HG02678 (cell line): ENCODE measurements around the gene FERMT3.

ENCODE experiments used
- ATAC-seq: cut with Tn5 transposase; IDR thresholded peaks from one replicate; pipeline ENCODE4 v1.9.1; 2021; ENCODE audit warnings: mild to moderate bottlenecking, moderate library complexity; ENCODE audit not compliant: unreplicated experiment

The FERMT3 gene

GRCh38 chr11:64219354-64219684 lies 12.8 kb downstream of the FERMT3 start:
- ATAC-seq: no peak

DNA sequence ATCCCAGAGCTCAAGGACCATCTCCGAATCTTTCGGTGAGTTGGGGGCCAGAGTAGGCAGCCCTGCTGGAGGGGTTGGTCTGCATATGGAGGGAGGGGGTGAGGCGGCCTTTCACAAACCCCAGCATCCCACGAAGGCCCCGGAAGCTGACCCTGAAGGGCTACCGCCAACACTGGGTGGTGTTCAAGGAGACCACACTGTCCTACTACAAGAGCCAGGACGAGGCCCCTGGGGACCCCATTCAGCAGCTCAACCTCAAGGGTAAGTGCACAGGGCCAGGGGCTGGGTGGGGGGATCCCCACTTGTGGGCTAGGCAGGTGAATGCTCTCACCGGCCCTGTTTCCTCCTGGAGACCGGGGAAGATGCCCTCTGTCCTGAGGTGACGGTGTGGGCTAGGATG lies 13.2 kb downstream of the FERMT3 start:
- ATAC-seq: no peak

DNA sequence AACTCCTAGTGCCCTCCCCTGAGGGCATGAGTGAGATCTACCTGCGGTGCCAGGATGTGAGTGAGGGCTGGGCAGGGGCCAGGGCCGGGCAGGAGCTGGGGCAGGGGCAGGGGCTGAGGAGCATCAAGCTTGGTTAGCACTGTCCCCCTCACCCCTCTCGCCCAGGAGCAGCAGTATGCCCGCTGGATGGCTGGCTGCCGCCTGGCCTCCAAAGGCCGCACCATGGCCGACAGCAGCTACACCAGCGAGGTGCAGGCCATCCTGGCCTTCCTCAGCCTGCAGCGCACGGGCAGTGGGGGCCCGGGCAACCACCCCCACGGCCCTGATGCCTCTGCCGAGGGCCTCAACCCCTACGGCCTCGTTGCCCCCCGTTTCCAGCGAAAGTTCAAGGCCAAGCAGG lies 13.8 kb downstream of the FERMT3 start:
- no peak for ATAC-seq

DNA sequence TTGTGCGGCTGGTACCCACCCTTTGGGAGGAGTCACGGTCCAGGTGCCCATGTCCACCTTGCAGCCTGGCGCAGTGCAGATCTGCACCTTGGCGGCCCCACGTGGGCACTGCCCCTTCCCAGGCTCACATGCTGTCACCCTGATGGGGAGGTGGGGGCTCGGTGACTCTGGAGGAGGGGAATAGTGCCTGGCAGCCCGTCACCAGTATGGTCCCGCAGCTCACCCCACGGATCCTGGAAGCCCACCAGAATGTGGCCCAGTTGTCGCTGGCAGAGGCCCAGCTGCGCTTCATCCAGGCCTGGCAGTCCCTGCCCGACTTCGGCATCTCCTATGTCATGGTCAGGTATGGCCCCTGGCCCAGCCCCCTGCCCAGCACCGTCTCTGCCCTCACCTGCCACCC lies 14.3 kb downstream of the FERMT3 start:
- no peak for ATAC-seq

- ATAC-seq: no peak
Observed at GRCh38 chr11:64222651-64223000, 16.1 kb downstream of the FERMT3 start.

- ATAC-seq: no peak
Observed at GRCh38 chr11:64223001-64223651, 16.6 kb downstream of the FERMT3 start.

- no peak for ATAC-seq
Observed at GRCh38 chr11:64224151-64224890, 17.8 kb downstream of the FERMT3 start.

DNA sequence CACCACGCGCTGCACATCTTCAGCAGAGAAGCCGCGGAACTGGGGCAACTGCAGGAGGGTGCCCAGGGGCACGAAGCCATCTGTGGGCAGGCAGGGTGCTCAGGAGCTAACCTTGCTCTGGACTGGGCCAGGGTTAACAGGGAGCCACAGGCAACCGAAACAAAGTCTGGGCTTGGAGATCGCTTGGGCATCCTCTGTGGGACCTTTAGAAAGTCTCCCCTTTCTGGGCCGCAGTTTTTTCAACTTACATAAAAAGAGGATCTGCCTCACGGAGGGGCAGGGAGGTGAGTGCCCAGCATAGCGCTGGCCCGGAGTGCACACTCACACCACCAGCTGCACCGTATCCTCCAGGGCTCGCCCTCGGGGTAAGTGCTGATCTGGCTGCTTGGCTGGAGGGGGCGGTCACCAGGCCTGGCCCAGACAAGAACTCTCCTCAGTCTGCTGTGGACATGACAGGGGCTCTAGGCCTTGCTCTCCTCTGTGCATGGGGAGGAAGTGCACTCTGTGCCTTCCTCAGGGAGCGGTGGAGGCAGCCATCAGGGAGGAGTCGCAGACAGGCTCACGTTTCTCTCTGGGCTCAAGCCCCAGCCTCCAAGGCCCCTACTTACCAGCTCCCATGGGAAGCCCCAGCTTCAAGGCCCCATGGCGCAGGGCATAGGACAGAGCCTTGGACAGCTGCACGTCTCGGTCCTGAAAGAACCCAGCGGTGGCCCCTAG lies 18.5 kb downstream of the FERMT3 start:
- no peak for ATAC-seq

GRCh38 chr11:64225608-64226506 lies 19.3 kb downstream of the FERMT3 start, which contains the start of the genes NUDT22 and TRPT1:
Gene NUDT22, plus strand, starts transcription at chr11:64226274. Its CDS starts 379 bp downstream, at chr11:64226653.
Gene TRPT1, minus strand, starts transcription at chr11:64226186. Its CDS starts 326 bp downstream, at chr11:64225860.
- ATAC-seq: peak; percentile 52

DNA sequence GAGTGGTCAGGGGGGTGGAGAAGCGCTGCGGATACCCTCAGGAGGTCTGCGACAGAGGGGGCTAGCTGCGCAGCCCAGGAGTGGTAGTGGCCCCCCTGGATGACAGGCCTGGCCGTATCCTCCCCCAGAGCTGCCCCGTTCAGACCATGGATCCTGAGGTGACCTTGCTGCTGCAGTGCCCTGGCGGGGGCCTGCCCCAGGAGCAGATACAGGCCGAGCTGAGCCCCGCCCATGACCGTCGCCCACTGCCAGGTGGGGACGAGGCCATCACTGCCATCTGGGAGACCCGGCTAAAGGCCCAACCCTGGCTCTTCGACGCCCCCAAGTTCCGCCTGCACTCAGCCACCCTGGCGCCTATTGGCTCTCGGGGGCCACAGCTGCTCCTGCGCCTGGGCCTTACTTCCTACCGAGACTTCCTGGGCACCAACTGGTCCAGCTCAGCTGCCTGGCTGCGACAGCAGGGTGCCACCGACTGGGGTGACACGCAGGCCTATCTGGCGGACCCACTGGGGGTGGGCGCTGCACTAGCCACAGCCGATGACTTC lies 20.1 kb downstream of the FERMT3 start:
- ATAC-seq: peak; percentile 31

- ATAC-seq: no peak
Observed at GRCh38 chr11:64227405-64227956, 21.0 kb downstream of the FERMT3 start.

GRCh38 chr11:64229090-64229743 lies 22.7 kb downstream of the FERMT3 start:
- ATAC-seq: no peak

DNA sequence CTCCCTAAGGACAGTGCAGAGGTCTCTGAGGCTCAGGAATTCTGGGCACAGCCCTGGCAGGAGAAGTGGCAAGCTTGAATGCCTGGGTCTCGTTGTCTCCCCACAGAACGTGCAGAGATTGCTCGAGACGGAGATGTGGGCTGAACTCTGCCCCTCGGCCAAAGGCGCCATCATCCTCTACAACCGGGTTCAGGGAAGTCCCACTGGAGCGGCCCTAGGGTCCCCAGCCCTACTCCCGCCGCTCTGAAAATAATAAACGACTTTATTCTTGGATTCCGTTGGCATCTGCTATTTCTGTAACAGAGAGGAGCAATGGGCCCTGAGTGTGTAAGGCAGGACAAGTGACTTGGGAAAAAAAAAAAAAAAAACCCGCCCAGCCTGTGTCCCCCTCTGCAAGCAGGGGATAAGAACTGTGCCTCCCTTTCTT lies 23.2 kb downstream of the FERMT3 start:
- ATAC-seq: no peak

DNA sequence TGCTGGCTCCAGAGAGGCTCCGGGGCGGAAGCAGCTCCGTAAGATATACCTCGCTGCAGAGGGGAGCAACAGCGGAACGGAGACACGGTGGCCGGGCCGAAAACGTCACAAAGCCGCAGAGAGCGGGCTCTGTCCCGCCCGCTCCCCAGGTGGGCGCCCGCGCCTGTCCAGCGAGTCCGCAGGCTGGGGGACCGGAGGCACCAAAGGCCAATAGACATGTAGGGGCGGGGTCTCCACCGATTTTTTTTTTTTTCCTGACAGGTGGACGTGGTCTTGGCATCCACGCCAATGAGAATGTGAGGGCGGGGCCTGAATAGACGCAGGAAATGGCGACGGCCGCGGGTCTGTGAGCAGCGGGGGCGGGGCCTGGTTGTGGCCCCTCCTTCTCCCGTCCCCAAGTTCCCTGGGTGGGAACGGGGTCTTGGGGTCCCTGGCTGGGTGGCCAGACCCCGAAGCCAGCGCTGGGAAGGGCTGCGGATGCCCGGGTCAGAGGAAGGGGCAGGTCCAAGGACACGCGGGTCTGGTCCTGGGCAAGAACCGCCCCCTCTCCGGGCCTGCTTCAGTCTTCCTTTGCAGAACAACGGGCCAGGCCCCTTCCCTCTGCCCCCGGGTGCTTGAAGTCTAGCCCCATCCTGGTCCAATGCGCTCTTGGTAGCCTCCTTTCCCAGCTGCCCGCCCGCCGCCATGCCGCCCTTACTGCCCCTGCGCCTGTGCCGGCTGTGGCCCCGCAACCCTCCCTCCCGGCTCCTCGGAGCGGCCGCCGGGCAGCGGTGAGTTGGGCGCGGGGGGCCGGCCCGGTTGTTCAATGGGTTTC lies 23.9 kb downstream of the FERMT3 start, which contains the start of gene DNAJC4:
TSS of gene DNAJC4 (plus strand) at position 378 of the 814 bp plus-strand sequence. CDS start at position 685, 307 bp downstream.
- ATAC-seq: peak; percentile 49

GRCh38 chr11:64230985-64231365 lies 24.5 kb downstream of the FERMT3 start:
- ATAC-seq: no peak

DNA sequence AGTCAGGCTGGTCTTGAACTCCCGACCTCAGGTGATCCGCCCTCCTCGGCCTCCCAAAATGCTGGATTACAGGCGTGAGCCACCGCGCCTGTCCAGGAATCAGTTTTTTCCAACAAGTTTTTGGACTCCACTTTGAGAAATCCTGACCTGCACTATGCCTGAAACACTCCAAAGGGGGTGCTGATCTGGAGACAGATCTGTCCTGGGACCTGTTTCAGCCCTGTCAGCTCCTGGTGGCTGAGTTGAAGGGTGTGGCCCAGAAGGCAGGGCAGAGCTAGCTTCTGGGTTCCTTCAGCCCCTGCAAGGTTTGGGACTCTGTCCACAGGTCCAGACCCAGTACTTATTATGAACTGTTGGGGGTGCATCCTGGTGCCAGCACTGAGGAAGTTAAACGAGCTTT lies 25.0 kb downstream of the FERMT3 start:
- no peak for ATAC-seq

DNA sequence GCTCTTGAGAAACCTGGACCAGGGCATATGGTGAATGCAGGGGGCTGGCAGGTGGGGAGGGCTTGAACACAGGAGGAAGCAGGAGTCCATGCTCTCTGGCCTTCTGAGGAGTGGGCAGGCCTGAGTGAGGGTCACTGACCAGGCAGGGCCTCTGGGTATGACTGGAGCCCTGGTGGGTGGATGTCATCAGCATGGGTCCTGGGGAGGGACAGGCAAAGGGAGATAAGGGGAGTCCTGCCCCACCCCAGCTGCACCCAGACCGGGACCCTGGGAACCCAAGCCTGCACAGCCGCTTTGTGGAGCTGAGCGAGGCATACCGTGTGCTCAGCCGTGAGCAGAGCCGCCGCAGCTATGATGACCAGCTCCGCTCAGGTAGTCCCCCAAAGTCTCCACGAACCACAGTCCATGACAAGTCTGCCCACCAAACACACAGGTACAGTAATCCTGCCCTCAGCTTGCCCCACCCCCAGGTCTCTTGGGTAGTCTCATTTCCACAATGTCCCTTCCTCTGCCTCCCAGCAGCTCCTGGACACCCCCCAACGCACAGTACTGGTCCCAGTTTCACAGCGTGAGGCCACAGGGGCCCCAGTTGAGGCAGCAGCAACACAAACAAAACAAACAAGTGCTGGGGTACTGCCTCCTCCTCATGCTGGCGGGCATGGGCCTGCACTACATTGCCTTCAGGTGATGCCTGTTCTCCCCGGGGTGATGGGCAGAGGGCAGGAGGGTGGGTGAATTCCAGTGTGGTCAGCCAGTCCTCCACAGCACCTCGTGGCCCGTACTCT lies 25.9 kb downstream of the FERMT3 start:
- no peak for ATAC-seq

GRCh38 chr11:64232967-64233315 lies 26.4 kb downstream of the FERMT3 start:
- no peak for ATAC-seq
